Kidney (tissue), 14 donors: ENCODE measurements around the gene MRPL50. TPM values are rescaled to one million over a fixed set of nuclear protein-coding genes. Genes with fewer than 3 reads are reported as not detected.

Source experiments
- DNase-seq, 5 donors: peaks; one replicate each; pipeline ENCODE4 v3.0.0-alpha.2; 2013 to 2020
- FAIRE-seq: peaks from 2 replicates; lab custom pipeline; 2012; peaks lifted over from hg19 to GRCh38; lab: Jason Lieb, UNC
- H3K27ac ChIP-seq, 2 donors: one replicate each; pipeline ENCODE4 v1.7.0; 2013; ENCODE audit warnings: low read depth in 2 of 2, low read length in 2 of 2, inconsistent platforms in 1 of 2
- H3K27me3 ChIP-seq: one replicate; pipeline ENCODE4 v1.7.1; 2013; ENCODE audit warnings: low read length, inconsistent platforms; ENCODE audit not compliant: control insufficient read depth, insufficient read depth
- H3K36me3 ChIP-seq, 3 donors: one replicate each; pipeline versions ENCODE4 v1.7.0 to v1.7.1; 2013; ENCODE audit warnings: low read length in 3 of 3, control low read depth in 1 of 3, inconsistent platforms in 1 of 3; ENCODE audit not compliant: insufficient read depth in 3 of 3, control insufficient read depth in 2 of 3
- H3K4me1 ChIP-seq, 3 donors: one replicate each; pipeline versions ENCODE4 v1.7.0 to v1.7.1; 2013; ENCODE audit warnings: low read length in 3 of 3, inconsistent platforms in 1 of 3, low read depth in 1 of 3; ENCODE audit not compliant: control insufficient read depth in 2 of 3, insufficient read depth in 2 of 3
- H3K4me3 ChIP-seq, 3 donors: one replicate each; pipeline versions ENCODE4 v1.7.0 to v1.8.1; 2013; ENCODE audit warnings: low read length in 3 of 3, control low read depth in 1 of 3, inconsistent platforms in 1 of 3
- H3K9ac ChIP-seq, 3 donors: one replicate each; pipeline versions ENCODE4 v1.7.0 to v1.7.1; 2013; ENCODE audit warnings: low read length in 3 of 3, control low read depth in 1 of 3, inconsistent platforms in 1 of 3
- H3K9me3 ChIP-seq, 3 donors: one replicate each; pipeline versions ENCODE4 v1.7.0 to v1.7.1; 2013; ENCODE audit warnings: low read length in 3 of 3, control low read depth in 1 of 3, inconsistent platforms in 1 of 3; ENCODE audit not compliant: control insufficient read depth in 2 of 3, insufficient read depth in 1 of 3
- CTCF ChIP-seq: IDR thresholded peaks from 3 replicates; pipeline ENCODE4 v1.5.1; 2012; ENCODE audit warnings: mild to moderate bottlenecking, moderate library complexity, borderline replicate concordance; ENCODE audit not compliant: insufficient read depth; ENCODE audit errors: extremely low read depth
- intact Hi-C: fragments of 100-400 bp; cut with DNase I; formaldehyde crosslinking; loops from one replicate; pipeline ENCODE4 v1.11.1; 2022
- polyA plus RNA-seq: library from polyadenylated mRNA; stranded (reverse); fragments of 350-450 nt; fragmentation: Illumina TruSeq; extraction: RNeasy Lipid Tissue Mini Kit (QIAGEN cat#74804); gene quantifications from one replicate; pipeline ENCODE4 v1.2.3, GENCODE V29; 2014; ENCODE audit warnings: low read depth, low replicate concordance; ENCODE audit not compliant: insufficient read depth
- total RNA-seq: library from RNA; stranded (reverse); fragmentation: NEBNext Ultra II Directional; extraction: Animal tissue kit (Norgen Biotek cat#: 25700); gene quantifications from one replicate; pipeline ENCODE4 v1.2.1, GENCODE V29; 2021
- donor health status: control.
- donor health status: control.
- donor health status: control.
- donor health status: control.
- donor health status: control.
- donor health status: DM: yes; HTN: yes; CAD: no.
- donor health status: Normal renal cell carcinoma (clear cell type).

The MRPL50 gene
- total and polyA plus RNA-seq, 2 donors from 2014 or later, result 12.1 to 17.5 TPM

- Histone ChIP-seq H3K27ac (no peak overlapping the region), H3K4me1 (no peaks in the 10 kb centered on the region), H3K27me3 (no peaks in the 10 kb centered on the region), H3K9ac (no peak overlapping the region), H3K9me3 (no peaks in the 10 kb centered on the region), H3K4me3 (no peak overlapping the region), H3K36me3 (no peaks in the 10 kb centered on the region)
- no peak for FAIRE-seq
- TF ChIP-seq CTCF, result no peak
- intact Hi-C loops, result no loop called here
- no peak for DNase-seq
Observed at GRCh38 chr9:101356619-101357018, 41.8 kb downstream of the MRPL50 start.

GRCh38 chr9:101354765-101355708 is 43.4 kb downstream of the MRPL50 start:
- Histone ChIP-seq H3K27me3 (no peaks in the 10 kb centered on the region), H3K4me3 (no peak overlapping the region), H3K36me3 (no peaks in the 10 kb centered on the region), H3K9me3 (no peaks in the 10 kb centered on the region), H3K9ac (no peak overlapping the region), H3K27ac (no peak overlapping the region), H3K4me1 (no peaks in the 10 kb centered on the region)
- FAIRE-seq, result no peak
- intact Hi-C loops, result no loop called here
- no peak for TF ChIP-seq CTCF
- no peak for DNase-seq

GRCh38 chr9:101354143-101354764 is 44.2 kb downstream of the MRPL50 start:
- TF ChIP-seq CTCF, result no peak
- DNase-seq (no peak), FAIRE-seq (no peak)
- Histone ChIP-seq H3K27ac (no peak overlapping the region), H3K27me3 (no peaks in the 10 kb centered on the region), H3K9me3 (no peaks in the 10 kb centered on the region), H3K9ac (no peak overlapping the region), H3K4me1 (no peaks in the 10 kb centered on the region), H3K36me3 (no peaks in the 10 kb centered on the region), H3K4me3 (no peak overlapping the region)
- intact Hi-C loops, result no loop called here
